GM04504 (cell line): Measurements from ENCODE around the gene PCDH17.

Experiments used
- DNase-seq: peaks from one replicate; pipeline ENCODE4 v3.0.0-alpha.2; 2012; ENCODE audit warnings: low read depth

PCDH17 gene, protein sequence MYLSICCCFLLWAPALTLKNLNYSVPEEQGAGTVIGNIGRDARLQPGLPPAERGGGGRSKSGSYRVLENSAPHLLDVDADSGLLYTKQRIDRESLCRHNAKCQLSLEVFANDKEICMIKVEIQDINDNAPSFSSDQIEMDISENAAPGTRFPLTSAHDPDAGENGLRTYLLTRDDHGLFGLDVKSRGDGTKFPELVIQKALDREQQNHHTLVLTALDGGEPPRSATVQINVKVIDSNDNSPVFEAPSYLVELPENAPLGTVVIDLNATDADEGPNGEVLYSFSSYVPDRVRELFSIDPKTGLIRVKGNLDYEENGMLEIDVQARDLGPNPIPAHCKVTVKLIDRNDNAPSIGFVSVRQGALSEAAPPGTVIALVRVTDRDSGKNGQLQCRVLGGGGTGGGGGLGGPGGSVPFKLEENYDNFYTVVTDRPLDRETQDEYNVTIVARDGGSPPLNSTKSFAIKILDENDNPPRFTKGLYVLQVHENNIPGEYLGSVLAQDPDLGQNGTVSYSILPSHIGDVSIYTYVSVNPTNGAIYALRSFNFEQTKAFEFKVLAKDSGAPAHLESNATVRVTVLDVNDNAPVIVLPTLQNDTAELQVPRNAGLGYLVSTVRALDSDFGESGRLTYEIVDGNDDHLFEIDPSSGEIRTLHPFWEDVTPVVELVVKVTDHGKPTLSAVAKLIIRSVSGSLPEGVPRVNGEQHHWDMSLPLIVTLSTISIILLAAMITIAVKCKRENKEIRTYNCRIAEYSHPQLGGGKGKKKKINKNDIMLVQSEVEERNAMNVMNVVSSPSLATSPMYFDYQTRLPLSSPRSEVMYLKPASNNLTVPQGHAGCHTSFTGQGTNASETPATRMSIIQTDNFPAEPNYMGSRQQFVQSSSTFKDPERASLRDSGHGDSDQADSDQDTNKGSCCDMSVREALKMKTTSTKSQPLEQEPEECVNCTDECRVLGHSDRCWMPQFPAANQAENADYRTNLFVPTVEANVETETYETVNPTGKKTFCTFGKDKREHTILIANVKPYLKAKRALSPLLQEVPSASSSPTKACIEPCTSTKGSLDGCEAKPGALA (N-terminal part only)

GRCh38 chr13:57631596-57632275 lies at the start of gene PCDH17:
Gene PCDH17 (plus strand): TSS chr13:57631744. CDS start chr13:57632547, 803 bp downstream.
- DNase-seq: no peak

- DNase-seq: no peak
Observed at GRCh38 chr13:57582032-57582431, 49.5 kb upstream of the PCDH17 start.

DNA sequence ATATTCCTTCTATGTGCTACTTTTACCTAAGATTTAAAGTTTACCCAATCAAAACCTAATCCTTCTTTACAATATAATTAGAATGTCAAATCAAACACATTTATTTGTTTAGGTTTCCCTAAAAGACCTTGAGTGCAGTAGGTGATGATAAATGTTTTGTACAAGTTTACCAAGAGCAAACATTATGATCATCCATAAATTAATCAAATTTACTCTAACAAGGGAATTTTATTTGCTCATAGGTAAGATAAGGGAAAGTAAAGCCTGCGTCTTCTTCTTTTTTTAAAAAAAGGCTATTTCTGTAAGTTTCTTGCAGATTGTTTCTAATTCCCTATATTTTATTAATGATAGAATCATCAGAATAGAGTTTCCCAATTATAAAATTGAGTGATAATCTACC lies 48.0 kb upstream of the PCDH17 start:
- DNase-seq: no peak

DNA sequence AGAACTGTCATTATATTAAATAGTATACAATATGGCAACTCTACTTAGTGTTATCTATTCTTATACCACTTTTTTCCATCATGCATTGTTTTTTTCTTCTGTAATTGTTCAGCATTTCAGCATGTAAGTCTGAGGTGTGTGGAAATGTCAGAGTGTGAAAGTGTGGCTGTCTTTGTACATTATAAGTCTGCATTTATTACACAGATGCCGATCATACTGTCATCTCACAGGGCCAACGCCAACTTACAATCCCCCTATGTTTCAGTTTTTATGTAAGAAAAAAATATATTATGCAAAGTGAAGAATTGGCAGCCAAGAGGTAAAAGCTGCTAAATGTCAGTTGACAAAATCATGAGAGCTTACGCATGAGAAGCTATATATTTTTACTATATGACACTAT lies 42.9 kb upstream of the PCDH17 start:
- no peak for DNase-seq

- DNase-seq: no peak
Observed at GRCh38 chr13:57595775-57596174, 35.8 kb upstream of the PCDH17 start.

GRCh38 chr13:57601536-57601935 lies 30.0 kb upstream of the PCDH17 start:
- DNase-seq: no peak

DNA sequence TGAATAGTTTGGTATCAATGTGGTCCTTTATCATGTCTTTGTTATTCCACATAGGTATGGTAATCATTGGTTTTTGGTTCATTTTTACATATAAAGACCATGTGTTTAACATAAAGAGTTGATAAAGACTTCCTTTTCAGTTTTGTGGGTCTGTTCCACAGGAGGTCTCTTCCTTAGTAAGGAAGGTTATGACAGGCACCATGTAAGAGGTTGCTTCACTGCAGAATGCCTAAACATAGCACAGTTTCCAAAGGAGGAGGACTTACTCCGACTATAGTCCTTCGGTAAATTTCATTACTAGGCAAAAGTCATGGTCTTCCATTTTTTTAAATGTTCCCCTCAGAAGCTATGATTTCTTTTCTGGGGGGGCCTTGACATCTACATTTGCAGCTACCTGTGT lies 27.1 kb upstream of the PCDH17 start:
- DNase-seq: no peak

- DNase-seq: no peak
Observed at GRCh38 chr13:57611969-57612368, 19.6 kb upstream of the PCDH17 start.

GRCh38 chr13:57612568-57612967 lies 19.0 kb upstream of the PCDH17 start:
- DNase-seq: no peak

DNA sequence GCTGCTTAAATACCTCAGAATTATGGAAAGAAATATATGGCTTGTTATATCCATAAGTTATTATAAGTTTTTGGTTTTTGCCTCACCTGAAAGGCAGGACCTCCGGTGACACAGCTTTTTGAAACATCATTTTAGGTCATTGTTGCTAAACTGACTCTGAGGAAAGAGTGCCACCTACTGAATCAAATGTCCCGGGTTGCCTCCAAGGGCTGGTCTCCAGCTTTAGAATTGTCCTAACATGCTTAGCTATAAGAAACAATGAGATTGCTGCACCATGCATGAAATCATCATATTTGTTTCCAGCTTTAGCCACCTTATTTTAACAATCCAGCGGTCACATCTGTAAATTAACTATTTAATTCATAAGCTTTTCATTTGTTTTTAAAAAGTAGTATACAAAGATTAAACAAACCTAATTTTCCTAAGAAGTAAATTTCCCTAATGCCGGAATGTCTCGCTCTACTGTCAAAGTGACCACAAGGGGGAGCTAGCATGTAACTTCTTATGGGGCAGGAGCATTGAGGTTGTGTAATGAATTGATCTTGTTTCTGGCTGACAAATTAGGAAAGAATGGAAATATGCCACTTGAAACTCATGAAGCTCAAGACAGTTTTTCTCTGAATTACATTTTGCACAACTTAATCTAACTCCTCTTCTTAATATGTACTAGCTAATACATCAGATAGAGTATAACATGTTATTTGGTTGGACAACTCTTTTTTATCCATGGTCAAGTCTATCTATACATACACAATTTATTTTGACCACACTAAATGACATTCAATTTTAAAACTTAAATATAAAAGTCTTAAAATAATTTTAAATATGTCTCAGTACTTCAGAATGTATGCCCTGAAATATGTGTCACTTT lies 6.7 kb upstream of the PCDH17 start:
- DNase-seq: peak; percentile 24

- DNase-seq: no peak
Observed at GRCh38 chr13:57627663-57628062, 3.9 kb upstream of the PCDH17 start.

- no peak for DNase-seq
Observed at GRCh38 chr13:57629391-57629804, 2.1 kb upstream of the PCDH17 start.

DNA sequence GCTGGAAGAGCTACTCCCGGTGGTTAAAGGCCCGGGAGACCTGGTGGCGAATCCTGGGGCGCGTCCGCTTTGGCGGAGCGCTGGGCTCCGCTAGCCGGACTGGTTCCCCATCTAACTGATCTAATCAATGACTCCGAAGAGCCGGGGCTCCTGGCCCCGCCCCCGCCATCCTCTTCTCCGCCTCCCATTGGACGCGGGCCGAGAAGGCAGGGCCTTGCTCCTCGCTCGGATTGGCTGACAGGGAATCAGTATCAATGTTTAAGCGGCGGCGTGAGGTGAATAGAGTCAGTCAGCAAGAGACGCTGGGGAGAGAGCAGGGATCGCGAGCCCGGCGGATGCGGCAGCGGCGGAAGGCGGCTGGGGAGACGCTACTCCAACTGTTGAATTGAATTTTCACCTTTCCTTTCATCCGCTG lies 1.7 kb upstream of the PCDH17 start:
- DNase-seq: peak; percentile 22

DNA sequence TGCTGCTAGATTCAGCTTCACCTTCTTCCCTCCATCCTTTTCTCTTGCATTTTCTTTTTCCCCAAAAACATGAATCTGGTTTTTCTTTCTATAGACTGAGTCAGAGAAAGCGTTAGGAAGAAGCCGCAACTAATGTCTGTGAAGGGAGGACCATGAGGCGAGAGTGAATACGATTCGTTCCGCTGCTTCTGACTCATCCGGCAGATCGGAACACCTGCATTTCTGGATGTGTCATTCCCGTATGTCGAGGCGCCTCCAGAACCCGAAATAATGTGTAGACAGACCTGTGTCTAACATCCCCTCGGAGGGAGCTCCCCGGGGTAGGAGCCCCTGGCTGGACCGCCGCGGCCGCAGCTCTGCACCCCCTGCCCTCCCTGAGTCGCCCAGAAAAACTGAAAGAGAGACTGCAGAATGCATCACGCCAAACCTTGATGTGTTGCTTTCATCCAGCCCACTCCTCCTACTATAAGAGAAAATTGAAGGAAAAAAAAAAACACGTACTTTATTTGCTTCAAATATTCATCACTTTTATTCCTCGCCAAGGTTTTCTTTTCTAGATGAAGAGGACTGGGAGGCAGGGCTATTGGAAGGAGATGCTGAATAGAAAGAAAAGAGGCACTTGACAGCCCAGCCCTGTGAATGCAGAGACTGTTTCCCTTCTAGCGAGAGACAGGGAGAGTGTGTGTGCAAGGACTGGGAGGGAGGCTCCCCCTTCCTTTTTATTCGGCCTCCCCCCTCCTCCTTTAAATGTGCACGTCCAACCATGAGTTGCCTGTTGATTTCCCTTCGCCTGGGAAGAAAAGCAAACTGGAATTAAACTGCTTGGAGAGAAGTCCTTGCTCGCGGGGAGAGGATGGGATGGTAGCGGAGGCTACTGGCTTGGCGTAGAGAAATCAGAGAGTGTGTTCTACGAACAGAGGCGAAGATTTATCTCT lies 616 bp upstream of the PCDH17 start:
- no peak for DNase-seq

- no peak for DNase-seq
Observed at GRCh38 chr13:57632276-57633140, 964 bp downstream of the PCDH17 start.

DNA sequence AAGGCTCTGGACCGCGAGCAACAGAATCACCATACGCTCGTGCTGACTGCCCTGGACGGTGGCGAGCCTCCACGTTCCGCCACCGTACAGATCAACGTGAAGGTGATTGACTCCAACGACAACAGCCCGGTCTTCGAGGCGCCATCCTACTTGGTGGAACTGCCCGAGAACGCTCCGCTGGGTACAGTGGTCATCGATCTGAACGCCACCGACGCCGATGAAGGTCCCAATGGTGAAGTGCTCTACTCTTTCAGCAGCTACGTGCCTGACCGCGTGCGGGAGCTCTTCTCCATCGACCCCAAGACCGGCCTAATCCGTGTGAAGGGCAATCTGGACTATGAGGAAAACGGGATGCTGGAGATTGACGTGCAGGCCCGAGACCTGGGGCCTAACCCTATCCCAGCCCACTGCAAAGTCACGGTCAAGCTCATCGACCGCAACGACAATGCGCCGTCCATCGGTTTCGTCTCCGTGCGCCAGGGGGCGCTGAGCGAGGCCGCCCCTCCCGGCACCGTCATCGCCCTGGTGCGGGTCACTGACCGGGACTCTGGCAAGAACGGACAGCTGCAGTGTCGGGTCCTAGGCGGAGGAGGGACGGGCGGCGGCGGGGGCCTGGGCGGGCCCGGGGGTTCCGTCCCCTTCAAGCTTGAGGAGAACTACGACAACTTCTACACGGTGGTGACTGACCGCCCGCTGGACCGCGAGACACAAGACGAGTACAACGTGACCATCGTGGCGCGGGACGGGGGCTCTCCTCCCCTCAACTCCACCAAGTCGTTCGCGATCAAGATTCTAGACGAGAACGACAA lies 1.8 kb downstream of the PCDH17 start:
- no peak for DNase-seq

DNA sequence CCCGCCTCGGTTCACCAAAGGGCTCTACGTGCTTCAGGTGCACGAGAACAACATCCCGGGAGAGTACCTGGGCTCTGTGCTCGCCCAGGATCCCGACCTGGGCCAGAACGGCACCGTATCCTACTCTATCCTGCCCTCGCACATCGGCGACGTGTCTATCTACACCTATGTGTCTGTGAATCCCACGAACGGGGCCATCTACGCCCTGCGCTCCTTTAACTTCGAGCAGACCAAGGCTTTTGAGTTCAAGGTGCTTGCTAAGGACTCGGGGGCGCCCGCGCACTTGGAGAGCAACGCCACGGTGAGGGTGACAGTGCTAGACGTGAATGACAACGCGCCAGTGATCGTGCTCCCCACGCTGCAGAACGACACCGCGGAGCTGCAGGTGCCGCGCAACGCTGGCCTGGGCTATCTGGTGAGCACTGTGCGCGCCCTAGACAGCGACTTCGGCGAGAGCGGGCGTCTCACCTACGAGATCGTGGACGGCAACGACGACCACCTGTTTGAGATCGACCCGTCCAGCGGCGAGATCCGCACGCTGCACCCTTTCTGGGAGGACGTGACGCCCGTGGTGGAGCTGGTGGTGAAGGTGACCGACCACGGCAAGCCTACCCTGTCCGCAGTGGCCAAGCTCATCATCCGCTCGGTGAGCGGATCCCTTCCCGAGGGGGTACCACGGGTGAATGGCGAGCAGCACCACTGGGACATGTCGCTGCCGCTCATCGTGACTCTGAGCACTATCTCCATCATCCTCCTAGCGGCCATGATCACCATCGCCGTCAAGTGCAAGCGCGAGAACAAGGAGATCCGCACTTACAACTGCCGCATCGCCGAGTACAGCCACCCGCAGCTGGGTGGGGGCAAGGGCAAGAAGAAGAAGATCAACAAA lies 2.6 kb downstream of the PCDH17 start:
- no peak for DNase-seq
